ENCODE results near the gene PPP1R2.
"Not testable (repeated sequence)": the region's sequence is repeated elsewhere in the genome, so short reads cannot be mapped to it uniquely, and the experiment has no call there.

PPP1R2 gene

GRCh38 chr3:195542698-195543499 lies at the start of gene PPP1R2:
TSS of gene PPP1R2 (minus strand) at chr3:195543325. CDS start at chr3:195543025, 300 bp downstream.
- peak; percentile 74 to 76 for DNase-seq (ENCODE audit: low read depth in 2 of 2)

GRCh38 chr3:195591852-195592251 lies 48.7 kb upstream of the PPP1R2 start:
- DNase-seq (ENCODE audit: low read depth in 2 of 2): no peak

GRCh38 chr3:195591220-195591619 lies 48.1 kb upstream of the PPP1R2 start:
- DNase-seq (ENCODE audit: low read depth in 2 of 2): no peak

- not testable (repeated sequence) for DNase-seq (ENCODE audit: low read depth in 2 of 2)
Measured at GRCh38 chr3:195590381-195590780, 47.3 kb upstream of the PPP1R2 start.

- DNase-seq (ENCODE audit: low read depth in 2 of 2): not testable (repeated sequence)
Measured at GRCh38 chr3:195589796-195590195, 46.7 kb upstream of the PPP1R2 start.

- no peak for DNase-seq (ENCODE audit: low read depth in 2 of 2)
Measured at GRCh38 chr3:195587824-195588223, 44.7 kb upstream of the PPP1R2 start.

GRCh38 chr3:195587406-195587805 lies 44.3 kb upstream of the PPP1R2 start:
- no peak for DNase-seq (ENCODE audit: low read depth in 2 of 2)

GRCh38 chr3:195584543-195584870 lies 41.4 kb upstream of the PPP1R2 start:
- no peak for DNase-seq (ENCODE audit: low read depth in 2 of 2)

- DNase-seq (ENCODE audit: low read depth in 2 of 2): no peak
Measured at GRCh38 chr3:195583831-195584542, 40.9 kb upstream of the PPP1R2 start, which contains the start of gene APOD. TSS of gene APOD (minus strand) at chr3:195583940. CDS start at chr3:195579461, 4,479 bp downstream.

- DNase-seq (ENCODE audit: low read depth in 2 of 2): no peak
Measured at GRCh38 chr3:195582947-195583346, 39.8 kb upstream of the PPP1R2 start.

GRCh38 chr3:195580744-195581443 lies 37.8 kb upstream of the PPP1R2 start:
- DNase-seq (ENCODE audit: low read depth in 2 of 2): peak; percentile 17 to 23

- no peak for DNase-seq (ENCODE audit: low read depth in 2 of 2)
Measured at GRCh38 chr3:195579281-195579680, 36.2 kb upstream of the PPP1R2 start.

GRCh38 chr3:195578565-195578964 lies 35.4 kb upstream of the PPP1R2 start:
- no peak for DNase-seq (ENCODE audit: low read depth in 2 of 2)

GRCh38 chr3:195577645-195578177 lies 34.6 kb upstream of the PPP1R2 start:
- DNase-seq (ENCODE audit: low read depth in 2 of 2): no peak

- no peak for DNase-seq (ENCODE audit: low read depth in 2 of 2)
Measured at GRCh38 chr3:195574497-195575304, 31.6 kb upstream of the PPP1R2 start.

- DNase-seq (ENCODE audit: low read depth in 2 of 2): no peak
Measured at GRCh38 chr3:195573611-195574496, 30.7 kb upstream of the PPP1R2 start.

GRCh38 chr3:195571361-195571760 lies 28.2 kb upstream of the PPP1R2 start:
- DNase-seq (ENCODE audit: low read depth in 2 of 2): no peak

- no peak for DNase-seq (ENCODE audit: low read depth in 2 of 2)
Measured at GRCh38 chr3:195570912-195571311, 27.8 kb upstream of the PPP1R2 start.

- DNase-seq (ENCODE audit: low read depth in 2 of 2): no peak
Measured at GRCh38 chr3:195570344-195570743, 27.2 kb upstream of the PPP1R2 start.

- DNase-seq (ENCODE audit: low read depth in 2 of 2): no peak
Measured at GRCh38 chr3:195568630-195569029, 25.5 kb upstream of the PPP1R2 start.
